22Rv1 (cell line): ENCODE data around the gene TEFM.

Source experiments
- CTCF ChIP-seq: fragments of 450-650 bp; IDR thresholded peaks from 2 replicates; pipeline ENCODE4 v1.5.1; 2017; ENCODE audit warnings: mild to moderate bottlenecking
- ZFX ChIP-seq: fragments of 450-650 bp; IDR thresholded peaks from 2 replicates; pipeline ENCODE4 v1.6.1; 2017; ENCODE audit warnings: antibody characterized with exemption, borderline replicate concordance

GRCh38 chr17:30922235-30923030 is 16.4 kb upstream of the TEFM start:
- TF ChIP-seq CTCF (no peak), ZFX (no peak)
